Activated CD8-positive, alpha-beta memory T cell treated with anti-CD3 and anti-CD28 coated beads for 48 hours (primary cell): ENCODE measurements around the gene EIF4E.
"Not testable (repeated sequence)": the region's sequence is repeated elsewhere in the genome, so short reads cannot be mapped to it uniquely, and the experiment has no call there.

ENCODE experiments used
- DNase-seq, 3 experiments: peaks; one replicate each; pipeline ENCODE4 v3.0.0-alpha.2; 2020; ENCODE audit warnings: low read depth in 2 of 3, low spot score in 2 of 3

EIF4E gene, protein sequence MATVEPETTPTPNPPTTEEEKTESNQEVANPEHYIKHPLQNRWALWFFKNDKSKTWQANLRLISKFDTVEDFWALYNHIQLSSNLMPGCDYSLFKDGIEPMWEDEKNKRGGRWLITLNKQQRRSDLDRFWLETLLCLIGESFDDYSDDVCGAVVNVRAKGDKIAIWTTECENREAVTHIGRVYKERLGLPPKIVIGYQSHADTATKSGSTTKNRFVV

DNA sequence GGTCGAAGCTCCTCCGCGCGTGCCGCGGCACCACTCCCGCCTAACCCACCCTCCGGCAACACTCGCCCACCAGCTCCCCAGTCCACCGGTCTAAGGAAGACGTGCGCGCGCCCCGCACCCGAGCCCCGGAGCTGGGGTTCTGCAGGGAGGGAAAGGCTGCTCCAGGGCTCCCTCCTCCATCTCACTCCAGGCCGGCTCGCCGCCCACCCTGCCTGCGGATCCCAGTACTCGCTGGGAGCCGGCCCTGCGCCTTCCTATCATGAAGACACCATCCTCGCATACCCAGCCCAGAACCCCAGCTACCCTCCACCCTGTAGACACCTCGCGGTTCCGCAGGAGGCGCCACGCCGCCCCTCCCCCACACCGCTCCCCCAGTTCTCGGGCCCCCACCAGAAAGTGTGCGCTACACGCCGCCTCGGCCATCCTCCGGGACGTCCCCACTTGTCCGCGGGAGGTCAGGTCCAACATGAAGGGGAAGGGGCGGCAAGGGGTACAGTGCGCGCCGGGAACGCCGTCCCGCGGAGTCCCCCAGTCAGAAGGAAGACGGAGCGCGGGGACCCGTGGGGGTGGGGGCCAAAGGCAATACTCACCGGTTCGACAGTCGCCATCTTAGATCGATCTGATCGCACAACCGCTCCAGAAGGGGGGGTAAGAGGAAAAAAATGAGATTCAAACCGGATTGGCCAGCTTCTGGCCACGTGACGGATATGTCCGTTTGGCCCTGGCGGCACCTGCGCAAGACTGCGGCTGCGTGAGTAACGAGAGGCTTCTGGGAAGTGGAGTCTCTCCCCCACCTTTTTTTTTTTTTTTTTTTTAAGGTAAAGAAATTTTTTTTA lies at the start of gene EIF4E:
Gene EIF4E (minus strand): TSS at position 629 of the 836 bp plus-strand sequence. CDS start 21 bp downstream, at position 608.
- peak; percentile 76 to 85 (median 79) for DNase-seq

DNA sequence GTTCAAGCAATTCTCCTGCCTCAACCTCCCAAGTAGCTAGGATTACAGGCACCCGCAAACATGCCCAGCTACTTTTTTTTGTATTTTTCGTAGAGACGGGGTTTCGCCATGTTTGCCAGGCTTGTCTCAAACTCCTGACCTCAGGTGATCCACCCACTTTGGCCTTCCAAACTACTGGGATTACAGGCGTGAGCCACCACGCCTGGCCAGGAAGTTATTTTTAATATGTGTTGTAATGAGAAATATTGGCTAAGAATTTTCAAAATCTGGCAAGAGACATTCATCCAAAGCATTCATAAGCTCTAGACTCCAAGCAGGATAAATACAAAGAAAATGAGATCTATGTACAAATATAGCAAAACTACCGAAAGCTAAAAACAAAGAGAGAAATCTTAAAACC lies 48.6 kb upstream of the EIF4E start:
- no peak for DNase-seq

DNA sequence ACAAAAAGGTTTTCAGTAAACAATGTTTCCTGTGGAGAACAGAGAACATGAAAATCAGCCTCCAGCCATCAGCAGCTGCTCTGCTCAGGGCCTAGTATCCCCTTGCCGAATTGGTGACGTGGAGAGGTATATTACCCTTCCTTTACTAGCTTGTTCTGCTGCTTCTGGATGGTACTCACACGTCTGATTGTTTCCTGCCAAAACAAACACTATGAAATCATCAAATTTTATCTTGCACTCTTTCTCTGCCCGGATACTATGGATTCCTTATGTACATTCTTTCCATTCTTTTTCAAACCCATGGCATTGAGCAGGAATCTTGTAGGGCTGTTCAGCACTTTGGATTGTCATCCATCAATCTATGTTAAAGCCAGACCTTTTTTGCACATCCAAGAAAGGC lies 47.8 kb upstream of the EIF4E start:
- DNase-seq = no peak

DNA sequence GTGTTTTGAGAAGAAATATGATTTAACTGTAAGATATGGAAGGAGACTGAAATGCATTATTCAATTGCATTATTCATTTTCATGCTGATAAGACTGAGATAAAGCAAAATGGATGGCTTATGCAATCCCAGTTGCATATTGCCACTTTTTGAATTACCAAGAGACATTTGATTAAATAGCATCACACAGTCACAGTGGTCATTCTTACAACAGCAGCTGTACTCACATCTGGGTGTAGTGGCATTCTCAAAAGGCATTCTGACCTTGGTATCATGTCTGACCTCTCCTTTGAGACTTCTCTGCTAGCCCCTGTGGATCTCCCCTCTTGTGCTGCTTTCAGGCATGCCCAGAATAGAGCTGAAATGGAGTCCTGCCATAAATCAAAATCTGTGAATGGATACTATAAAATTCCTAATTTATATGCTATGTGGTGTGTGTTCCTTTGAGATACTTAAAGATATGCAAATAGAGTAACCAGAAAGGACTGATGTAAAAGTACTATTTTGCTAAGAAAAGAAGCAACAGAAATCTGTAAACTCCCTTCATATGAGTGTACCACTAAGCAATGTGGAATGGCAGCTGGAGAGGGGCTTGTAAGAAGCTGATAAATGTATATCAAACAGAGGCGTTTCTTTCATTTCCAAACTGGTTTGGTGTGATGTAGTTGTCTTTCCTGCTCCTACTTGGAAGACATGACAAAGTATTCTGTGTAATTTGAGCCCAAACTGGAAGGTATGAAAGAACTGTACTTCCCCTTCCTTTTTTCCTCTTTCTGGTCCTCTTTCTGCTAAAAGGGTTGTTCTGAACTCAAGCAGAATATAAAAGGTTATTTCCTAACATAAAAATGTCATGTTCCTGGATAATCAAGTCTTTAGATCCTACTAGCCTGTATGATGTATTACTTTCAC lies 41.2 kb upstream of the EIF4E start:
- no peak for DNase-seq

DNA sequence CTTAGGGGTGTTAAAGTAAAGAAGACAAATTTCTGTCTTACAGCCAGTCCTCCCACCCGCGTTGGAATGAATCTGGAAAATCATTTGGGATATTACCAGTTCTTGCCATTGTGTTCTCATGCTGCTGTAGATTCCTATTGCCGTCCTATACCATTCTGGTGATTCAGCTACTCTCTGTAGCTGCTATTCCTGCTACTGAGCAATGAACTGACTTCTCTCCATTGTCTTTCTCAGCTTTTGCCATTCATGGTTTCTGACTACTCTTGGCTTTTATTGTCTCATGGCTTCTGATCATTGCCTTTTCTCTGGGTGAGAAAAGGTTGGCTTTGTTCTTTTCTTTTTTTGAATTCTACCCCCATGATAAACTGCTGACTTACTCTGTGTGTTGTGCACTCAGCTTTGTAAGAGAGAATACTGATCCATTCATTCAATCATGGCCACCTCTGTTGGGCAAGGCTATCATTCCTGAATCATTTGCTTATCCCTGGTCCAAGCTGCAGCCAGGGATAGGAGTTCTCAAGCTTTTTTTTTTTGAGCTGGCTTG lies 38.9 kb upstream of the EIF4E start:
- no peak for DNase-seq

DNA sequence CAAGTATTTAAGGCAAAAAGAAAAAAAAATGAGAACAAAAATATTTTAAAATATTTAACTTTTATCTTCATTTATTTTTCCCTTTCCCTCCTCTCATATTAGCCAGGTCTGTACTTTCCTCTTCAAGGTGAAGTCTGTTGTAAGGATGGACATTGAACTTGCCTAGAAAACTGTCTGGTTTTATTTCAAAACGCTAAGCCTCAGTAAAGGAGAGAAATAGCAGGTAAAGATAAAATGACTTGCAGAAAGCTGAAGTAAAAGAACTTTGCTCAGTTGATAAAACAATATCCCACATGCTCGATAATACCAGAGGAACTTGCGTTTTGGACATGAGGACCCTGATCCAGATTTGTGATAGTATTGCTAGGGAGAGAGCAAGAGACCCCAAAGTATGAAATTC lies 38.0 kb upstream of the EIF4E start:
- no peak for DNase-seq

DNA sequence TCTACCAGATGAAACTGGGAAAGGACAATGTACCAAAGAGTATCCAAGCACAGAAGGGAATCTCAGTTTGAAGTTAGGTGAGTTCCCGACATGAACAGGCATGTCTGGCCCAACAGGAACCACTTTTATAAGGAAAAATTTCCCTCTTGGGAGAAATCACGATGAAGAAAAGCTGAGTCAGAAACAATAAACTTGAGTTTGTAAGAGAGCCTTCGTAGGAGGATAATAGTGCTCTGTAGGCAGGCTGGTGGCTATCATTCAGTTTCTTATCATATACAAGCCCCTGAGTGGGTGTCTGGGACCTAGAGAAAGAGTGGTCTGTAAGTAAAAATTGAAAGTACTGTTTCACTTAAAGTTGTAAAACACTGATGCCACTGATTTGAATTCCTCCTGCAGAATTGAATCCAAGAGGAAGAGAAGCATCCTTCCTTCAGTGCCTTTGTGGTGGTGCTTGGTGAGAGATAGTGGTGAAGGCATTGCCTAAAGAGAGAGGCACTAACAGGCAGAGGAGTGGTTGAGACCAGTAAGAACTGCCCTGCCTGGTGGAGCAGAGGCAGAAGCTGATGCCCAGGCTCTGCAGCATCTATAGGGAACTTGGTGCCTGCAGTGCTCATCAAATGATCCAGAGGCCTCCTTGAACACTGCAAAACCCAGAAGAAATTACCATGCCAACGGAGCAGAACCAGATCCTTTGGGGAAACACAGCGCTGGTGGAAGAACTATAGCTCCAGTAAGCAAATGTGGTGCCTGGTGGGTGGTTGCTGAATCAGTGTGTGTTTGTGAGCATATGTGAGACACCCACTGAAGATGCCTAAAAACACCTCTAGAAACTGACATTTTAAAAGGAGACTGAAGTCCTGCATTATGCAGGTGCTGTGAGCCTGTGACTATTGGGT lies 34.9 kb upstream of the EIF4E start:
- no peak for DNase-seq

DNA sequence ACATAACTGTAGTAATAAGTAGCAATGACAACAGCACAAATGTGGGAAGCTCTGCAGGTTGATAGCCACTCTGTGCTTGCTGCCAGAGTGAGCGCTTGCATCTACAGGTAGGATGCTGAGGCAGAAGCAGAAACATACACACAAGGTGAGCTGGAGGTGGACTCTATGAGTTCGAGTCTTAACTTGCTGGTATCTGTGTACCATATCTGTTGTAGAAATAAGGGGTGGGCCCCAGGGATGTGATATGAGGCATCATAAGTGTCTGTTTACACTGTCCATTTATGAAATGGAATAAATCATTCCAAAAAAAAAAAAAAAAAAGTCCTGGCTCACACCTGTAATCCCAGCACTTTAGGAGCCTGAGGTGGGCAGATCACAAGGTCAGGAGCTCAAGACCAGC lies 32.8 kb upstream of the EIF4E start:
- no peak for DNase-seq

DNA sequence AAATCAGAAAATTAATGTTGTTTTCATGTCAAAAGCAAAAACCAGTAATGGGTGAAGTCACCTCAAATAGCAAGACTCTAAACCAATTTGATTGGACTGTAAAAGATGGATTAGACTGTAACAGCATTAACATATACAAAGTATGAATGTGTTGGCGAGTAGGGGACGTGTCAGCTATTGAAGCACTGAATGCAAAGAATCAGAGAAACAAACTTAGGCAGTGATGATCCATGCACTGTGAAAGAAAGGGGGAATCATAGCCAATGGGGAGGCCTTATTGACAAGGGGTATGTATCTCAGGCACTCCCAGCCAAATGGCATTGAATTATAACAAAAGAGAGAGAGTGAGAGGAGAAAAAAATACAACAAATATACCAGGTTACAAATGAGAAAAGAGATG lies 30.5 kb upstream of the EIF4E start:
- no peak for DNase-seq

DNA sequence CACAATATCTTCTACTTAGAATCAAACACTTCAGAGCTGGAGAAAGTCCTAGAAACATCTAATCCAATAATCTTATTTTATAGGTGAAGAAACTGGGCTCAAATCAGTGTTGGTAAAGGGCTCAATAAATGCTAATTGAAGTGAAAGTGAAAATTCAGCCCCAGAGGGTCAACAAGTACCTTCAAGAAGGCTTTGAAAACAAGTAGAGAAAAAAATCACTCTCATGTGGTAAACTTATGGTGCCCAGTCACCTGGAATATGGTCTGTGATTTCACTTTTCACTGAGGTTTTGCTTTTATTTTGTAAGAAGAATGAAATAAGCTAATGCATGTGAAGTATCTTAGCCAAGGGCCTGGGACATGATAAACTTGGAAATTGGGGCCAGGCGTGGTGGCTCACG lies 29.1 kb upstream of the EIF4E start:
- no peak for DNase-seq

DNA sequence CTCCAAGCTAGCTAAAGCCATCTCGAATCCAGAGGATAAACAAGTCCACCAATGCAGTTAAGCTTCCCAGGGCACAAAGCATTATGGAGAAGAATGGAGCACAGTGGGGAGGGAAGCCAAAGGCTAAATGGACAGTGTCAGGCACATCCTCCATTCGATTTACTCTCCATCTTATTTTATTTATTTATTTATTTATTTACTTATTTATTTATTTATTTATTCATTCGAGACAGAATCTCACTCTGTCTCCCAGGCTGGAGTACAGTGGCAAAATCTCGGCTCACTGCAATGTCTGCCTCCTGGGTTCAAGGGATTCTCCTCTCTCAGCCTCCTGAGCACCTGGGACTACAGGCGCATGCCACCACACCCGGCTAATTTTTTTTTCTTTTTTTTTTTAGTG lies 26.3 kb upstream of the EIF4E start:
- no peak for DNase-seq

DNA sequence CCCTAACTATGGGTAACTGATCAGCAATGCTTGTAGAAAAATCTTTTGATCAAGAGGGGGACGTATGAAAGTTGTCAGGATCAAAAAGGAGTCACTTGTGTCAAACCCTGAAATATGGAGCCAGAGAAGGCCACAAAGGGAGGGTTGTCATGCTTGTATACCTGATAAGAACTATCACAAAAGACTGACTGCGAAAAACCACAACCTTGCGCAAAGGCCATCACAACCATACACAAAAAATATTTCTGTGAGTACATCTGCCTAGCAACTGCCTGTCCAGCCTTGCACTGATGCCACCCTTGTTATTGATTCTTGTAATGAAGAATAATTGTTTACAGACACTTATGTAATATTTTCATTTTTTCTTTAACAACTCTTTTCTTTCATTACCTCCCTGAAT lies 22.8 kb upstream of the EIF4E start:
- DNase-seq = no peak

DNA sequence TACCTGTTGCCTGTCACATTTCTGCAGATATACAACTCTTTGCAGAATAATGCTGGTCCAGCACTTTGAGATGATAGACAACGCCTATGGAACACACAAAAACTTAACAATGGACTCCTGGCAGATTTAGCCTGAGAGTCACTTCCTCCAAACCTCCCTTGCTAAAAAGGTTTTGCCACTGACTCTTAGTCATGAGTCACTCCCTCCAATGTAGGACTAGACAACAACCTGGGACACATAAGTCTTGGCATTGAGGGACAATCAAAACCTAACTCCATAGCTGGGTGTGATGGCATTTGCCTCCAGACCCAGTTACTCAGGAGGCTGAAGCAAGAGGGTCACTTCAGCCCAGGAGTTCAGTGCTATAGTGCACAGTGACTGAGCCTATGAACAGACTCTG lies 22.0 kb upstream of the EIF4E start:
- no peak for DNase-seq

DNA sequence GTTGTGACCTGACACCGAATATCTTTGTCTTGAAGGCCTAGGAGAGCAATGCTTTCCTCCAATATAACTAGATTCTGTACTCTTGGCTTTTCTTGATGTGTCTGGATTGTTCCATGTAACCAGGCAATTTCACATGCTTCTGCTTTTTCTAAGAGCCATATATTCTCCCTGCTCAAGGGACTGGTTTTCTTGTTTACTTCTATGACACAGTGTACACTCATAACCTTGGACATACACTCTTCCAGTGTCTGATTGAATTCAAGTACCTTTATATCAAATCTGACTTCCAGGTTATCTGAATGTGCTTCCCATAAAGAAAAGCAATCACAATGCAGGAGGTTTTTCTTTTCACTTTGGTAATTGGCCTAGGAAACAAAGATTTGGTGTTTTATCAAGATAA lies 17.4 kb upstream of the EIF4E start:
- no peak for DNase-seq

DNA sequence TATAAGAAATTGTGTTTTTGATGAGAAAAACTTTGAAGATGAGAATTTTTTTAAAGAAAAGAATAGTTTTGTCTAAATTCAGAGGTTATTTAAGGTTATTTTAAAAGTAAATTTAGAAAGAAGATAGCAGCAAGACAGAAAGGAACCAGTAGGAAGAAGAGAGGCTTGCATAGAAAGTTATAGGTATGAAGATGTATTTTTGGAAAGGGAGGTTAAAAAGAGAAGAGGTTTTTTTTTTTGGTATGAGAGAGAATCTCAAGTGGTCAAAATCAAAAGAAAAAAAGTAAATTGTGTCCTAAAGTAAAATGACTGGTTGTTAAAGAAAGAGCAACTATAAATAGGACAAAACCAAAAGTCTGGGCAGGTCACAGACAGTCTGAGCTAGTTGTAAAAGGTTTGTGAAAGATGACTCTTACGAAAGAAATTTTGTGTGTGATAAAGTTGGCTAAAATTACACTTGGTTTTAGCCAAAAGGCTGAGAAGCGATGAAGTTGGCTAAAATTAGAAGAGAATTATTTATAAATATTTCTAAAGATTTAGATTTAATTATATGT lies 16.4 kb upstream of the EIF4E start:
- DNase-seq = no peak

DNA sequence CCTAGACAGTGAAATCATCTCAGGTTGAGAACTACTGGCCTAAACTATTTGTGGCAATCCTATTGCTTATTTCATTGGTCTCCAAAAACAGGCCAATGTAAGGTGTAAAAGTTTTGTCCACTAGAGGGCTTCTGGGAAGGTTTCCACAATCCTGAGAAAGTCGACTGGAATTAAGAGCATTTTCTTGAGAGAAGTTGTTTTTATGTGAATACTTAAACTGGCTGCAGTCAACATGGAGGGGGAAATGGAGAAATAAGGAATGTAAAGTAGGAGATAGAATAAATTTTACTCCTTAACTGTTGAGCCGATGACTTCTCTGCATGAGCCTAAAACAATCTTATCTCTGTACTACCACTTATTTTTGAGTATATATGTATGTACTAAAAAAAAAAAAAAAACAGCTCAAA lies 11.0 kb upstream of the EIF4E start:
- no peak for DNase-seq

DNA sequence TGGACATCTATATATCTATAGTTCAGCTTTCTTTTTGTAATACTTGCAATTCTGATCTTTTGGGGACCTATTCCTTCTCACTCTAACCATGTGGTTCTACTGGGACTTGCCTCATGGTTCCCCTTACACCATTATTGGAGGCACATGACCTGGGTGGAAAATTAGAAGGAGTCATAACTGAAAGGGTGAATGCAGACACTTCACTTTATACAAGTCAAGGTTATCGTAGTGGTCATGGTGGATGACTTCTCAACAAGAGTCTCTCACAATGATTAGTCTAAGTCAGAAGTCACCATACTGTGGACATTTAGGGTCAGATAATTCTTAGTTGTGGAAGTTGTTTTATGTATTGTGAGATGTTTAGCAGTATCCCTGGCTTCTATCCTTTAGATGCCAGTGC lies 10.5 kb upstream of the EIF4E start:
- DNase-seq = no peak

DNA sequence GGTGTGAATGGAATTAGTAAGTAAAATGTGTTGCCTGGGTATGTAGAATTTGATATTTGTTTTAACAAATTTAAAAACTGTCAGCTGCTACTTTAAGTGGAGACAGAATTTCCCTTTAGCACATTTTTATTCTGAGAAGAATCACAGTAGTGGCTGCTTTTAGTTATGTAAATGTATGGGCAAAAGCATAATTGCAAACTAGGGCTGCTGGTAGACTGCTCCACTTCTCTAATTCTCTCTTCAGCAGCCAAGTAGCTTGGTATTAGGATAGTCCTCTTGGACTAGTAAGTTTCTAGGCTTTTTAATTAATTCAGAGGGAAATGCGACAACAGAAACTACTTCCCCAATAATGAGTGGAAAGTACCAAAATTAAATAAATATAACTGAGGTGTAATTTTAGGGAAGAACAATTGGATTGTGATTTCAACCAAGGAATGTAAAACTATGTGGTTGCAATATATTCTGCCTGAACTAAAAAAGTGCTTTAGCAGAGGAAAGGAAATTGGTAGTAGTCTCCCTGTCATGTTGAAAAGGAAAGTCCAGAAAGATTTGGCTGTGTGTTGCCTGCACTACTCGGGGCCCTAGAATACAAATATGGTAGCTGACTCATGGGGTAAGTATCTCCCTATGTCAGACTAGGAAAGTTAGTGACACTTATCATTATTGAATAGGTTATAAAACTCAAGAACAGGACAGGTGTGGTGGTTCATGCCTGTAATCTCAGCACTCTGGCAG lies 9.2 kb upstream of the EIF4E start:
- DNase-seq = no peak

DNA sequence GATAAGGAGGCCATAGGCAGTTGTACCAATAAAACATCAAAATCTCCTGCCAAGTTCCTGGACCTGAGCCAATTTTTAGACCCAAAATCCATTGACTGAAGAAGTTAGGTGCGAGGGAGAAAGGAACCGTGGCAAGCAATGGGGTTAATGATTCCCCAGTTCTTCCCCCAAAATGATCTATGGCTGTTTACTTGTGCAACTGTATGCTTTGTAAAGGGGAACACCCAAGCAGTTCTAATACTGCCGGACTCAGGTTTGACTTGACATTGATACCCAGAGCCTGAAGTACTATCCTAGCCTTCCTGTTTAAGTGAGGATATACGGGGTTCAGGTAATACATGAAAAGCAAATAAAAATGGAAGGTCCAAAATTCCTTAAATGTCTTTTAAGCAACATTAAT lies 6.7 kb upstream of the EIF4E start:
- no peak for DNase-seq

DNA sequence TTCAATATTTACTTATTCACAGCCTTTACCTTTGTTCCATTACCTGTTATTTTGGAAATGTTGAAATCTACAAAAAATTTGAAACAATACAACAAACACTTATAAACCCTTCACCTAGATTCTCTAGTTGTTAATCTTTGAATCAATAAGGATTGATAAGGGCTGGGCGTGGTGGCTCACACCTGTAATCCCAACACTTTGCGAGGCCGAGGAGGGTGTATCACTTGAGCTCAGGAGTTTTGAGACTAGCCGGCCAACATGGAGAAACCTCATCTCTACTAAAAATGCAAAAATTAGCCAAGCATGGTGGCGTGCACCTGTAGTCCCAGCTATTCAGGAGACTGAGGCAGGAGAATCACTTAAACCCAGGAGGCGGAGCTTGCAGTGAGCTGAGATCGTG lies 5.9 kb upstream of the EIF4E start:
- not testable (repeated sequence) for DNase-seq
